Stimulated activated CD8-positive, alpha-beta memory T cell treated with anti-CD3 and anti-CD28 coated beads, Interleukin-4, amount 100 ng/mL, for 4 hours (primary cell): Measurements from ENCODE around the gene HDAC2.
"Not testable (repeated sequence)": the region's sequence is repeated elsewhere in the genome, so short reads cannot be mapped to it uniquely, and the experiment has no call there.

Experiments
- DNase-seq, 2 donors: peaks; one replicate each; pipeline ENCODE4 v3.0.0-alpha.2; 2020; ENCODE audit warnings: low read depth in 2 of 2, low spot score in 1 of 2

Gene HDAC2

GRCh38 chr6:113920663-113921267 is 50.2 kb downstream of the HDAC2 start:
- no peak for DNase-seq

- DNase-seq = not testable (repeated sequence)
Measured at GRCh38 chr6:113910285-113910684, 60.7 kb downstream of the HDAC2 start.

GRCh38 chr6:113909224-113909856 is 61.6 kb downstream of the HDAC2 start:
- no peak for DNase-seq

GRCh38 chr6:113908801-113909200 is 62.1 kb downstream of the HDAC2 start:
- no peak for DNase-seq

GRCh38 chr6:113907102-113907815 is 63.7 kb downstream of the HDAC2 start:
- DNase-seq = no peak

DNA sequence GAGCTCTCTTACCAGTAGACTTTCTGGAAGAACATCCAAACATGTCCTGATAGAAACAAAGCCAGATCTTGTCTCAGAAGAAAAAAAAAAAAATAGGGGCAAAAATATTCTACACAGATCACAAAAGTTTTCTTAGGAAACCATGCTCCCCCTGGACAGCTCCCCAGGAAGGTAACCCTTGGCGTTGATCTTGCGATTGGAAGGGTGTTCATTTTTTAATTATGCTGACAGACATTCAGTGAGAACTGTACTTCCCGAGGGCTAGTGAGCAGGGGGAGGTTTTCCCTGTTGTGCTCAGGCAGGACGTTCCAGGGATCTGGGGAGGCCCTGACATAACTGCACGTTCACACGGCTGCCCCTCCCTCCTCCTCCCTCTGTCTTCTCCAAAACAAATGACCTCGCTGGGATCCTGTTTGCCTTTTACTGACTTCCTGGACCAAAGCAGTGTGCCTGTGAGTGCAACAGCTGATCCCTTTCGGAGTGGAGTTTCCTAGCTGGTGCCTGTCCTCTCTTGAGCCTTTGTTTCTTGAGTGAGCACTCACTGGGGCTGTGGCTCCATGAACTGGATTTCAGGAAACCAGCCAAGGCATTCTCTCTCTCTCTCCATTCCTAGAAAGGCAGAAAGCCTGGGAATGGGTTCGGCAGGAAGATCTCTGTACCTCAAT is 67.2 kb downstream of the HDAC2 start:
- no peak for DNase-seq

- no peak for DNase-seq
Measured at GRCh38 chr6:113901482-113901881, 69.5 kb downstream of the HDAC2 start.

GRCh38 chr6:113894712-113895674 is 76.0 kb downstream of the HDAC2 start:
- DNase-seq = no peak

DNA sequence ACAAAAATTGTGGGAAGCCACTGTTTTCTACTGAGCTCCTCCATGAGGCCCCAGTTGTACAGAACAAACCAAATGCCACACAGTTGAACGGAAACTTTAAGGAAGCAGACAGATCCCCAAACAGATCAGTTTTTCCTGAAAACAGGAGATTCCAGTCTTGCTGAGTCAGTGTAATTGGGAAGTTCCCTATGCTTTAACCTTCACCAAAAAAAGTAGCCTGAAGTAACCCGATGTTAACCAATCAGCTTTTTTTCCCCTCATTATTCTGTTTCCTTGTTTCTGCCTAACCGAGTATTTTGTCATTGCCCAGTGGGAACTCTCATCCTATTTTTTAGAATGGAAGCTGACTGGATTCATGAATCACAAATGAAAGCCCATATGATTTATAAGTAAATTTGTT is 77.1 kb downstream of the HDAC2 start:
- DNase-seq = no peak

- DNase-seq = no peak
Measured at GRCh38 chr6:113893451-113893850, 77.5 kb downstream of the HDAC2 start.

DNA sequence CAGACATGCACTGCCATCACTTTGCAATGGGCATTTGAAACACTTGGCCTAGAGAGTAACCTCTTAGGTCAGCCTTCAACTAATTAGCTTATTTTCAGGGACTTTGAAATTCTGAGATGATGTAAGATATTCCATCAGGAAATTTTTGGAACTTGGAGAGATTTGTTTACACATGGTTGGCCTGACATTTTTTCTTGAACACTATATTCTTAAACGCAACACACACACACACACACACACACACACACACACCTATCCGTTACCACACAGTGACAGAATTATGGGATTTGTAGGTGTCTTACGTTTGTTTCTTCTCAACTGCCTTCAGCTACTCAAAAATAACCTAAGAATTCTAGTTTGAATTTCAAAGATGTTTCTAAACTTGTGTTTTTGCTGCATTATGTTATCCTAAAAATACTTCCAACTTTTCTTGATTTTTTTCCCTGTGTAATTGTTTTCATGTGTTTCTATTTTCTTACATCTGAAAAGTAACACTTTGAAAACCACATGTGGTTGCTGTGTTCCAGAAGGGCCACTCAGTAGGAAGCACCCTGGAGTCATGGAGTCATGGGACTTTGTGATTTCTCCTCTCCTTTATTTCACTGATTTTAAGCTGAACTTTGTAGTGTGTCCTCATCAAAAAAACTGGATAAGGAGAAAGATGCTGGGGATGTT is 81.9 kb downstream of the HDAC2 start:
- no peak for DNase-seq

- no peak for DNase-seq
Measured at GRCh38 chr6:113888493-113888892, 82.5 kb downstream of the HDAC2 start.

DNA sequence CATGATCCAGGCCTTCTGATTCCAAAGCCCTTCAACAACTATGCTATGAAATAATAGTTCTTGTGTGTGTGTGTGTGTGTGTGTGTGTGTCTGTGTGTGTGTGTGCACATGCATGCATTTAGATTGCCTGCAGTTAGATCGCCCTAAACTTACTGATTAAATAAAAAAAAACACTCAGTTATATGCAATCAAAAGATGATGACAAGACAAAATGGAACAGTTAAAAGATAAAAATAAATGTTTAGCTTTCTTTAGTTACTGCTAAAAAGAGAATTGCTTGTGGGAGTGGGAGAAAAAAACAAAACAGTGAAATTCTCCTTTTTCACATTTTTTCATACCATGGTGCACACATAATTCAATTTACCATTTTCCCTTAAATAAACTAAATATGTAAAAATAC is 84.4 kb downstream of the HDAC2 start:
- no peak for DNase-seq

- no peak for DNase-seq
Measured at GRCh38 chr6:113884011-113884410, 86.9 kb downstream of the HDAC2 start.
